GM12891 (cell line): ENCODE results near the gene EPHA8.

Experiments used
- PAX5 ChIP-seq: IDR thresholded peaks from 2 replicates; pipeline ENCODE4 v1.6.1; 2011; ENCODE audit warnings: low read length, moderate library complexity, mild to moderate bottlenecking; ENCODE audit not compliant: insufficient read depth, severe bottlenecking
- POLR2A ChIP-seq: IDR thresholded peaks from 2 replicates; pipeline ENCODE4 v1.6.1; 2011; ENCODE audit warnings: low read depth, low read length, control low read depth
- POLR2AphosphoS5 ChIP-seq: IDR thresholded peaks from 2 replicates; pipeline ENCODE4 v1.6.1; 2011; ENCODE audit warnings: low read depth, low read length, control low read depth
- POU2F2 ChIP-seq: IDR thresholded peaks from 2 replicates; pipeline ENCODE4 v1.6.1; 2011; ENCODE audit warnings: low read depth, mild to moderate bottlenecking, control low read depth, low read length, moderate library complexity
- SPI1 ChIP-seq: IDR thresholded peaks from 2 replicates; pipeline ENCODE4 v1.6.1; 2011; ENCODE audit warnings: low read depth, low read length, control low read depth
- TAF1 ChIP-seq: IDR thresholded peaks from 2 replicates; pipeline ENCODE4 v1.6.1; 2011; ENCODE audit warnings: low read depth, low read length, control low read depth

GRCh38 chr1:22641247-22641646, 78.0 kb downstream of the EPHA8 start:
- TF ChIP-seq POLR2AphosphoS5 = no peak
- no peak for TF ChIP-seq POLR2A
- TF ChIP-seq TAF1 = no peak
- no peak for TF ChIP-seq POU2F2
- TF ChIP-seq SPI1 = no peak
- no peak for TF ChIP-seq PAX5
